Islet of Langerhans (tissue), 1 donor: ENCODE data around the gene RHBG.

Experiments used
- FAIRE-seq: peaks from one replicate; lab custom pipeline; 2011; peaks lifted over from hg19 to GRCh38; lab: Jason Lieb, UNC

The RHBG gene

GRCh38 chr1:156409439-156409838 lies 40.4 kb downstream of the RHBG start:
- FAIRE-seq, result no peak

DNA sequence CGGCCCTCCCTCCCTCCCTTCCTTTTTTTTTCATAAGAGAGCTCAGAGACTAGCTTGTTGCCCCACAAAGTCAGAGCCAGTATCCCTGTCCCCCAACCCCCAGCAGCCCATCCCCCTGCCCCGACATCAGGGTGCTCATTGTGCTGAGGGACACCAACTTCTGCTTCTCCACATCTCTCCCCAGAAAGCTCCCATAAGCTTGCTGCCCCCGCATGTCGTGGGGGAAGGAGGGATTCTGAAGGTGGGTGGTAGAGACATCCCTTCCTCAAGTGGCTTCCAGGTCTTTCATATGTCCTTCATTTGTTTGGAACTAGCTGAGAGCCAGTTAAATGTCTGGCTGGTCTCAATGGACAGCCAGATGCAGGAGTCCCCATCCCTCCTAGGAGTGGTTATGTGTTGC lies 41.2 kb downstream of the RHBG start:
- FAIRE-seq, result no peak

DNA sequence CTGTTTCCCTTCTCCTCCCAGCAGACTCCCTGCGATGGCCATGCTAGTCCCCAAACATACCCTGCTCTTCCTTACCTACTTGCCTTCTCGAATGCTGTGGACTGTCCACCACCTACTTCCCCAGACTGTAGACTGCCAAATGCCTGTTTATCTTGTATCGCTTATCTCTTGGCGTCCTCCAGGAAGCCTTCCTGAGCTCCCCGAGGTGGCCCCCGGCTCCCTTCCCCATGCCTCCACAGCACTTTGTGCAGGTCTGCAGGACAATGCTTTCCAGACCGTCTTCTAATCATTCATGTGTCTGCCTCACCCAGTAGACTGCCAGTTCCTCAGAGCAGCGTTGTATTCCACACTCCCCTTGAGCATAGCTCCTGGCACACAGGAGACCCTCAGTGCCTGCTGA lies 41.7 kb downstream of the RHBG start:
- no peak for FAIRE-seq

DNA sequence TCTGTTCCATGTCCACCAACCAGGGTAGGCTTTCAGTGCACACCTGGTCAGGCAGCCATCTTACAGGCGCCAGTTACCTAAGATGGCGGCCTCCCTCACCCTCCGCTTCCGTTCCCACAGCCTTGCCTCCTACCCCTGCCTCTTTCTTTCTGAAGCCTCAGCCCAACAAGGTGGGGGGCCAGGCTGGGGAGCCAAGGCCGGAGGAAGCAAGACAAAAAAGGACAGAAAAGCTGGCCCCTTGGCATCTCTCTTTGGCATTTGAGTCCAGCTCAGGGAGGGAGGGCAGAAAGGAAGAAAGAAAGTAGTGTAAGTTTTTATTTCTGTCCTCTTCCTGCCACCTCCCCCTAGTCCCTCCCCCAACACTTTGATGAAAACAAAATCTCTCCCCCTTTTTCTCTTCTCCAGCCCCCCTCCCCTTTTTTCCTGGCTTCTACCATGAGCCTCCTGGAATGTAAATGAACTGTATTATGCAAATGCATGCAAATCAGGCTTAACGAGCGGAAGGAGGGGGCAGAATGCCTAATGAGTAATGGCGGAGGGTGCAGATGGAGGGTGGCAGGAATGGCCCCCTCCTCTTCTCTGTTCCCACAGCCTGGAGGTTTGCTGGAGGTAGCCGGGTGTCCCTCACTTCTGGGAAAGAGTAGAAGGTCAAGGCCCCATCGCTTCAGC lies 43.8 kb downstream of the RHBG start:
- FAIRE-seq, result no peak

- FAIRE-seq, result no peak
Observed at GRCh38 chr1:156413391-156414246, 44.6 kb downstream of the RHBG start.

DNA sequence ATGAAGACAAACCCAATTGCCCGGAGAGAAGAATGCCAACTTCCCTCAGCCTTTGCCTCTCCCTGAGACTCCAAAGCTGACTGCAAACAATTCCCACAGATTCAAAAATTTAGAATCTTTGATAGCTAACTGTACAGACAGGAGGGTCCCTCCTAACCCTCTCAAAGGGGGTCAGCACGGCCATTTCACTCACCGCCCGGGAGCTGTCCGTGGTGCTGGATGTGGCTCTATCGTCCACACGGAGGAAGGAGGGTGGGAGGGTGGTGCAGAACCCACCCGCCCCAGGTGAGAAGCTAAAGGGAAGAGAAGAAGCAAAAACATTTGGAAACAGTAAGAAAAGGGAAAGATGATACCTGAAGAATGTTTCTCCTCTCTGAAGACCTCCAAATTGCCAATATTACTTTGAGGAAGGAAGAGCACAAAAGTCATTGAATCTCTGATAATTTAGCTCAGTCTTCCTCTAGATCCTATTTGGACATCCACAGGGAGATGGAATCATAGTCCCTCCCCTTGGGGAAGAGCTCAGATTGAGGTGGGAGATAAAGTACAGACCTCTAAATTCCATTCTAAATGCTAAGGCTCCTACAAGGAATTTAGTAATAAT lies 45.6 kb downstream of the RHBG start:
- no peak for FAIRE-seq

DNA sequence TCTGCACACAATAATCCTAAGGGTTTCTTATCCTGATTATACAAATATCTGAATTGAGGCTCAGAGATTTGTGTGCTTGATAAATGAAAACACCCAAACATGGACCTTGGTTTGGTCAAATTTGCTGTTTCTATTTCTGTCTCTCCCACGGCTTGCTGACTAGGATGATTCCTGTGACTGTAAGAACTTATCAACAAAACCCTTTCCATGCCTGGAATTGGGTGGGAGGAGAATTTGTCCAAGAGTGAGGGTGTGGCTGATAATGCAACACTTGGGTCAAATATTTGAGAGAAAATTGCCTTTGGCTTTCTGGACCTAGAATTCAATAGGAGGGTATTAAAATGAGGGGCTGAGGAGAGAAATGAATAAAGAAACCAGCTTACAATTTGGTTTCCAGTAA lies 48.0 kb downstream of the RHBG start:
- no peak for FAIRE-seq

DNA sequence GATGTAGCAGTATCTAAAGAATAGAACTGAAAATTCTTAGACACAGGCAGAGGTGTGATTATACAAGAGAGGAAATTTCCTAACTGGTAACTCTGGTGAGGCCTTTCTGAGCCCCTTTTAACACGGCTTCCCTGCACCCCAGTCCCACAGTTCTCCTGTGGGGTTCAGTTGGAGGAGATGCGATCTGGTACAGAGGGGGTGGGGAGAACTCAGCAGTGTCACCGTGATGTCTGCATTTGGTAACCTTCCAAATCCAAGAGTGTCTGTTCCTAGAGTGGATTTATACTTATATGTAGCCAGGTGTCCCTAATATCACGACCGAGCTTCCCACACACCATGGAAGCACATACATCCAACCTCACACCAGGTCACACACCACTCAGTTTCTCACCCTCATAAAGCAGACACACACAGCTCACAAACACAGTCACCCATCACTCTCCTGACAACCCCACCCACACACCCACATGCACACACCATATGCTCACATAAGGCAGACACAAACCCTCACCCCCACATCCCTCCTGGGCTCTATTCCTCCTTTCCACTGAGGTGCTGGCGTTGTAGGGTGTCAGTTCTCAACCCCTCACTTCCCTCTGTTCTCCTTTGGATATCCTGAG lies 48.5 kb downstream of the RHBG start:
- no peak for FAIRE-seq

DNA sequence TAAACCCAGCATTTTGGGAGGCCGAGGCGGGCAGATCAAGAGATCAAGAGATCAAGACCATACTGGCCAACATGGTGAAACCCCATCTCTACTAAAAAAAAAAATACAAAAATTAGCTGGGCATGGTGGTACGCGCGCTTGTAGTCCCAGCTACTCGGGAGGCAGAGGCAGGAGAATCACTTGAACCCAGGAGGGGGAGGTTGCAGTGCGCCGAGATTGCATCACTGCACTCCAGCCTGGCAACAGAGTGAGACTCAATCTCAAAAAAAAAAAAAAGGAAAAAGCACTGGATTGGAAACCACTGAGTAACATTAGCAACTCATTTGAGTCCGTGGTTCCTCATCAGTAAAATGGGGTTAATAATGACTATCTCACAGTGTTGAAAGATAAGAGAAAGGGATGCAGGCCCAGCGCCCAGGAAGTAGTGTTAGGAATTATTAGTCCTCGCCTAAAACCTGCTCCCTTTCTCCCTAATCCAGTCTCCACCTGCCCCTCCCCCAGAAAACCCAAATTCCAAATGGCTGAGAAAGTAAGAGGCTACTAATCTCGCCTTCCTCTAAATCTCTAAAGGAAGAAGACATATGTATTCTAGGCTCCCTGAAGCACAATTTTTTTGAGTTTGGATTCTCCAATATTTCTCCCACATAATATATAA lies 49.5 kb downstream of the RHBG start:
- no peak for FAIRE-seq

DNA sequence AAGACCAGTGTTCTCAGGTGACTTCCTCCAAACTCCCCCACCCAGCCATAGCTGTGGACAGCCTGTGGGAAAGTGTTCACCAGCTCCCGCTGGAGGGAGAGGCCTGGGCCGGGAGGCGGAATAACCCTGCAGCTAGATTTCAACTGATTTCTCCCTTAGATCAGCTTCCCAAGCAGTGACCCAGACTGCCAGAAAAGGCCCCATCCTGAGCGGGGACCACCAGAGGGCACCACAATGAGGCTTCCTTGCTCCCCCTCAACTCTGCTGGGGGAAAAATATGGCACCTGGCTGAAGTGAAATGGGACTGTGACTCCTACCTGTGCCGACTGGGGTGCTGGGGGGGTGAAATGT lies 50.8 kb downstream of the RHBG start:
- FAIRE-seq, result no peak

- no peak for FAIRE-seq
Observed at GRCh38 chr1:156420205-156421061, 51.4 kb downstream of the RHBG start.

DNA sequence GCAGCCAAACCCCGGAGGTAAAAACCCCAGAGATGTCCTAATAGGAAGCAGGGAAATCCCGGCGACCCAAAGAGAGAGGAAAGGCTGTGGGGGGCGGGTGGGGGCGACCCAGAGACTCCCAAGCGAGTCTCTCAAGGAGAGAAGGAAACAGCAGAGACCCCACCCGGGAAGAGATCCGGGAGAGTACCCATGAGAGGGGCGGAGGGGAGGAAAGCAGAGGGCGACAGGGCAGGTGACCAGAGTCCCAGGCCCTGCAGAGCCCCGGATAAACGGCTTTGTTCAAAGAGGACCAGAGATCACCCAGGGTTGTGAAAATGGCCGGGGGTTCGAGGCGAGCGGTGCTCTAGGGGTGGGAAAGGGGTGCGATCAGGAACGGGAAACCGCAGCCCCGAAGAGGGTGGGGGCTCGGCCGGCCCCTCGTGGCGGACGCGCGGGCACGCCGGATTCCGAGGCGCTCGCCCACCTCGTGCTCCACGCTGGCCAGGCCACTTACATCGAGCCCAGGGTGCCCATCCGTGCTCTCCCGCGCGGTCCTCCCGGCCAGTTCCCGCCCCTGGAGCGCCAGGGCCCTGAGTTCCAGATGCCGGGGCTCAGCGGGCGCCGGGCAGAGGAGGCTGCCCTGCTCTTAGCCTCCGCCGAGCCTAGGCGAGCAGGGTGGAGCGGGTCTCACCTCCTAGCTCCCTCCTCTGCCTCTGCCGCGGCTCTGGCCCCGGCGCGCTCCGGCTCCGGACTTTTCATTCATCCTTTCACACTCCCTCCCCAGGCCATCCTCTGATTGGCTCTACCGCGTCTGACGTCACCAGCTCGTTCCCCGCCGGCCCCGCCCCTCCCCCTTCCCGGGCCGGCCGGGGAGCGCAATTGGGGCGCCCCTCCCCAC lies 52.3 kb downstream of the RHBG start:
- no peak for FAIRE-seq

- FAIRE-seq, result no peak
Observed at GRCh38 chr1:156421939-156422601, 53.1 kb downstream of the RHBG start.

DNA sequence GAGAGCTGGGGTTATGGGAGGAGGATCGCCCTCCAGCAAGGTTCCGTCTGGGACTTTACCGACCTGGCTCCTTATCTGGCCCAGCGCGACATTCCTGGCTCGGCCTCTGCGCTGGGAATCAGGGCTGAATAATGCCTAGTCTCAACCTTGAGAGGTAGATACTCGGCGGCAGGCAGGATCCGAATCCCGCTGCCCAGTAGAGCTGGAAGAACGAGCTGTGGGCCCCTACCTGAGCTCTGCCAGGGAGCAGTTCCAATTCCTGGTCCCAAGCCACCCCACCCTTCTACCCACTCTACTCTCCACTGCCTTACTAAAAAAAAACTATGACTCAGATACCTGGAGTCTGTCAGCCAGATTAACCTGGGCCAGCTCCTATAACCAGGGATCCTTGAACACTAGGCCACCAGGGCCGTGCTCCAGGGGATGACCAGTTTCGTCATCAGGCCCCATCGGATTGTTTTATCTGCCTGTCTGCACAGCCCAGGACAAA lies 53.6 kb downstream of the RHBG start:
- no peak for FAIRE-seq

- FAIRE-seq, result no peak
Observed at GRCh38 chr1:156423422-156424352, 54.7 kb downstream of the RHBG start.

GRCh38 chr1:156424806-156425432 lies 55.9 kb downstream of the RHBG start:
- no peak for FAIRE-seq

DNA sequence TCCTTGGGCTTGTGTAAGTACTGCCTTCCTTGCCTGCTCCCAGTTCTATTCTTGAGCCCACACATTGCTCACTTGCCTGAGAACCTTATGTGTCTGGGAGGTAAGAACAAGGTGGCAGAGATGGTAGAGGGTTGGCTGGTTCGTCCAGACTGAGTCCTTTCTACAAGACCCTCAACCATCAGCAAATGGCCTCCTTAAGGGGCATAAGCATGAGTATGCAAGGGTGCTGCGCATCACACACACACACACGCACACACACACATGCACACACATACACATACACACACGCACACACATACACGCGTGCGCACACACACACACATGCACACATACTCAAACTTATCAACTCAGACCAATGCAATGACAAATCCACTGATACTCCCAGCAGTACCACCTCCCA lies 56.9 kb downstream of the RHBG start:
- no peak for FAIRE-seq

DNA sequence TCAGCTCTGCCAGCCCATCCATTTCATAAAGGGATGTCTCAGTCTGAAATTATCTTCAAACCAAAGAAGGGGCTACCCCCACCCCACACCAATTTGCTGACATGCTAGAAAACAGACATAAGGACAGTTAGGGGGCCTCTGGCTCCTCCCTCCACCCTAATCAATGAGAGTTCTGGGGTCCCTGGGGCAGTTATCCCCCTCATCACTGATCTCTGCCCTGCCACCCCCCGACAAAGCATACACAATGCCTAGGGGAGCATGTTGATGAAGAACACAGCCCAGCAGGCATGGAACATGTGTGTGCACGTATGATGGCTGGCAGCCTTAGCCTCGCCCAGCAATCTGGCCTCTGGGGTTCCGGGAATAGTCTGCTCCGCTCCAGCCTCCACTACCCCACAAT lies 58.9 kb downstream of the RHBG start:
- FAIRE-seq, result no peak
